ENCODE data around the gene IL13RA1. TPM values are rescaled to one million over a fixed set of nuclear protein-coding genes. Genes with fewer than 3 reads are reported as not detected.

The IL13RA1 gene
- total and polyA plus RNA-seq, 10 of the 15 experiments (the other 5 are each of a cell fraction or from before 2014, with no cell fraction given): 2.3 to 14.2 (median 8.4) TPM

DNA sequence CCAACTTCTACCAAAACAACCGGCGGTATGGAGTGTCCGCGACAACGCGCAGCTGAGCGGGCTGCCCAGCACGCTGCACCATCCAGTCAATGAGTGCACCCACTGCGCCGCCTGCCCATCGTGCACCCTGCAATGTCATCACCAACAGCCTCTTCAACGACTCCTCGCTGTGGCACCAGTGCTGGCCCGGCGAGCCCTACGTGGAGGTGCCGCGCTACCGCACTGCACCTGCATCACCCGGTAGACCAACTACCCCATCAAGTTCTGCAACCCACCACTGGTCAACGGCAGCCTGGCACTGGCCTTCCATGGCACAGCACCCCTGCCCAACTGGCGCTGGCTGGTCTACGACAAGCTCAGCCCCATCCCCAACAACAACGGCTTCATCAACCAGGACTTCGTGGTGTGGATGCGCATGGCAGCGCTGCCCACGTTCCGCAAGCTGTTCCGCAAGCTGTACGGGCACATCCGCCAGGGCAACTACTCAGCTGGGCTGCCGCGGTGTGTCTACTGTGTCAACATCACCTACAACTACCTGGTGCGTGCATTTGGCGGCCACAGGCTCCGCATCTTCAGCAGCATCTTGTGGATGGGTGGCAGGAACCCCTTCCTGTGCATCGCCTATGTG lies 42.8 kb downstream of the IL13RA1 start:
- no peaks in the 10 kb centered on the region for H3K36me3 ChIP-seq (ENCODE audit: control insufficient read depth in 2 of 2, insufficient read depth in 2 of 2, low read length in 1 of 2)
- no peak overlapping the region for H3K4me2 ChIP-seq (ENCODE audit: control insufficient read depth, insufficient read depth)
- H3K79me2 ChIP-seq (ENCODE audit: control insufficient read depth, insufficient read depth, low read length): no peaks in the 10 kb centered on the region
- ChIA-PET SMC1A (ENCODE audit: uncharacterized antibody, unreplicated experiment) (no interaction called here), CTCF (interaction anchor here (0.5 kb wide), 1 partner anchor 718 kb away, joined by 3 read pairs; no protein-coding TSS in a partner anchor), POLR2A (no interaction called here), RAD21 (ENCODE audit: unreplicated experiment) (interaction anchor here (1.3 kb wide), 1 partner anchor 9 kb away, joined by 3 read pairs; no protein-coding TSS in a partner anchor)
- H3K4me1 ChIP-seq (ENCODE audit: control insufficient read depth, insufficient read depth, low read length): no peaks in the 10 kb centered on the region
- no peak overlapping the region for H3K9ac ChIP-seq (ENCODE audit: control insufficient read depth, insufficient read depth, low read length)
- ATAC-seq: no peak
- no peaks in the 10 kb centered on the region for H3K9me3 ChIP-seq (replicated peaks; ENCODE audit: control insufficient read depth, insufficient read depth, low read length)
- WGBS (ENCODE audit: insufficient coverage, insufficient replicate concordance, low lambda C conversion rate, missing lambda C conversion rate): 79% methylated on average over 38 of the region's 38 CpGs
- H4K20me1 ChIP-seq (ENCODE audit: control insufficient read depth, insufficient read depth): no peaks in the 10 kb centered on the region
- TF ChIP-seq, protein P1, sequence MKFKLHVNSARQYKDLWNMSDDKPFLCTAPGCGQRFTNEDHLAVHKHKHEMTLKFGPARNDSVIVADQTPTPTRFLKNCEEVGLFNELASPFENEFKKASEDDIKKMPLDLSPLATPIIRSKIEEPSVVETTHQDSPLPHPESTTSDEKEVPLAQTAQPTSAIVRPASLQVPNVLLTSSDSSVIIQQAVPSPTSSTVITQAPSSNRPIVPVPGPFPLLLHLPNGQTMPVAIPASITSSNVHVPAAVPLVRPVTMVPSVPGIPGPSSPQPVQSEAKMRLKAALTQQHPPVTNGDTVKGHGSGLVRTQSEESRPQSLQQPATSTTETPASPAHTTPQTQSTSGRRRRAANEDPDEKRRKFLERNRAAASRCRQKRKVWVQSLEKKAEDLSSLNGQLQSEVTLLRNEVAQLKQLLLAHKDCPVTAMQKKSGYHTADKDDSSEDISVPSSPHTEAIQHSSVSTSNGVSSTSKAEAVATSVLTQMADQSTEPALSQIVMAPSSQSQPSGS (IDR thresholded peaks at IDR 0.05; ENCODE audit: low read length): no peak
- TF ChIP-seq POLR2A (IDR thresholded peaks at IDR 0.05; ENCODE audit: low read depth, low read length): no peak
- no peak for TF ChIP-seq IKZF2 (IDR thresholded peaks at IDR 0.05)
- TF ChIP-seq SMAD5 (IDR thresholded peaks at IDR 0.05; ENCODE audit: low read depth): no peak
- no peak for TF ChIP-seq MEF2A (IDR thresholded peaks at IDR 0.05; ENCODE audit: insufficient read depth, low read depth, low read length)
- no peak for TF ChIP-seq MYC (IDR thresholded peaks at IDR 0.05; ENCODE audit: insufficient read depth, insufficient read length, insufficient replicate concordance, low read length, severe bottlenecking)
- no peak for TF ChIP-seq EGR1 (IDR thresholded peaks at IDR 0.05; ENCODE audit: borderline replicate concordance in 1 of 2, low read depth in 2 of 2, low read length in 2 of 2)
- no peak for TF ChIP-seq RB1 (IDR thresholded peaks at IDR 0.05; ENCODE audit: borderline replicate concordance)
- TF ChIP-seq, protein P2, sequence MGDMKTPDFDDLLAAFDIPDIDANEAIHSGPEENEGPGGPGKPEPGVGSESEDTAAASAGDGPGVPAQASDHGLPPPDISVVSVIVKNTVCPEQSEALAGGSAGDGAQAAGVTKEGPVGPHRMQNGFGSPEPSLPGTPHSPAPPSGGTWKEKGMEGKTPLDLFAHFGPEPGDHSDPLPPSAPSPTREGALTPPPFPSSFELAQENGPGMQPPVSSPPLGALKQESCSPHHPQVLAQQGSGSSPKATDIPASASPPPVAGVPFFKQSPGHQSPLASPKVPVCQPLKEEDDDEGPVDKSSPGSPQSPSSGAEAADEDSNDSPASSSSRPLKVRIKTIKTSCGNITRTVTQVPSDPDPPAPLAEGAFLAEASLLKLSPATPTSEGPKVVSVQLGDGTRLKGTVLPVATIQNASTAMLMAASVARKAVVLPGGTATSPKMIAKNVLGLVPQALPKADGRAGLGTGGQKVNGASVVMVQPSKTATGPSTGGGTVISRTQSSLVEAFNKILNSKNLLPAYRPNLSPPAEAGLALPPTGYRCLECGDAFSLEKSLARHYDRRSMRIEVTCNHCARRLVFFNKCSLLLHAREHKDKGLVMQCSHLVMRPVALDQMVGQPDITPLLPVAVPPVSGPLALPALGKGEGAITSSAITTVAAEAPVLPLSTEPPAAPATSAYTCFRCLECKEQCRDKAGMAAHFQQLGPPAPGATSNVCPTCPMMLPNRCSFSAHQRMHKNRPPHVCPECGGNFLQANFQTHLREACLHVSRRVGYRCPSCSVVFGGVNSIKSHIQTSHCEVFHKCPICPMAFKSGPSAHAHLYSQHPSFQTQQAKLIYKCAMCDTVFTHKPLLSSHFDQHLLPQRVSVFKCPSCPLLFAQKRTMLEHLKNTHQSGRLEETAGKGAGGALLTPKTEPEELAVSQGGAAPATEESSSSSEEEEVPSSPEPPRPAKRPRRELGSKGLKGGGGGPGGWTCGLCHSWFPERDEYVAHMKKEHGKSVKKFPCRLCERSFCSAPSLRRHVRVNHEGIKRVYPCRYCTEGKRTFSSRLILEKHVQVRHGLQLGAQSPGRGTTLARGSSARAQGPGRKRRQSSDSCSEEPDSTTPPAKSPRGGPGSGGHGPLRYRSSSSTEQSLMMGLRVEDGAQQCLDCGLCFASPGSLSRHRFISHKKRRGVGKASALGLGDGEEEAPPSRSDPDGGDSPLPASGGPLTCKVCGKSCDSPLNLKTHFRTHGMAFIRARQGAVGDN (IDR thresholded peaks at IDR 0.05): no peak
- TF ChIP-seq, protein P3, sequence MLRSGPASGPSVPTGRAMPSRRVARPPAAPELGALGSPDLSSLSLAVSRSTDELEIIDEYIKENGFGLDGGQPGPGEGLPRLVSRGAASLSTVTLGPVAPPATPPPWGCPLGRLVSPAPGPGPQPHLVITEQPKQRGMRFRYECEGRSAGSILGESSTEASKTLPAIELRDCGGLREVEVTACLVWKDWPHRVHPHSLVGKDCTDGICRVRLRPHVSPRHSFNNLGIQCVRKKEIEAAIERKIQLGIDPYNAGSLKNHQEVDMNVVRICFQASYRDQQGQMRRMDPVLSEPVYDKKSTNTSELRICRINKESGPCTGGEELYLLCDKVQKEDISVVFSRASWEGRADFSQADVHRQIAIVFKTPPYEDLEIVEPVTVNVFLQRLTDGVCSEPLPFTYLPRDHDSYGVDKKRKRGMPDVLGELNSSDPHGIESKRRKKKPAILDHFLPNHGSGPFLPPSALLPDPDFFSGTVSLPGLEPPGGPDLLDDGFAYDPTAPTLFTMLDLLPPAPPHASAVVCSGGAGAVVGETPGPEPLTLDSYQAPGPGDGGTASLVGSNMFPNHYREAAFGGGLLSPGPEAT (IDR thresholded peaks at IDR 0.05; ENCODE audit: low read depth): no peak
- no peak for TF ChIP-seq TCF12 (IDR thresholded peaks at IDR 0.05; ENCODE audit: low read depth, low read length)
- no peak for TF ChIP-seq NBN (IDR thresholded peaks at IDR 0.05)
- no peak for TF ChIP-seq TBL1XR1 (IDR thresholded peaks at IDR 0.05; ENCODE audit: low read depth, low read length)
- TF ChIP-seq CREM (IDR thresholded peaks at IDR 0.05; ENCODE audit: low read depth): no peak
- TF ChIP-seq STAT3 (IDR thresholded peaks at IDR 0.05; ENCODE audit: low read depth, low read length): no peak
- no peak for TF ChIP-seq FOXK2 (IDR thresholded peaks at IDR 0.05)
- H3K27me3 ChIP-seq (replicated peaks in 1 of 2; ENCODE audit: control insufficient read depth in 2 of 2, insufficient read depth in 2 of 2, low read length in 1 of 2): no peaks in the 10 kb centered on the region
- no peak for FAIRE-seq
- DNase-seq (ENCODE audit: low read depth, low spot score): no peak
- intact Hi-C loops (cut with micrococcal nuclease; ENCODE audit: unreplicated experiment): no loop called here
- H3K4me3 ChIP-seq: no peak overlapping the region
- in situ Hi-C loops (cut with MboI): no loop called here
- no TSS peak for BruUV-seq (replicated peaks)
- H2AFZ ChIP-seq (ENCODE audit: control insufficient read depth, low read depth, low read length): no peak overlapping the region
- H3K27ac ChIP-seq (ENCODE audit: control insufficient read depth, insufficient read depth): no peak overlapping the region
